HL-60 (cell line): ENCODE results near the gene ANKRD9.

ENCODE experiments used
- DNase-seq, 2 experiments: peaks; one replicate each; pipeline ENCODE4 v3.0.0-alpha.2; 2010 to 2020; ENCODE audit warnings: low read depth in 1 of 2, low spot score in 1 of 2
- H3K27ac ChIP-seq: fragments of 250-450 bp; sonication (Bioruptor Pico); replicated peaks from 2 replicates; pipeline ENCODE4 v1.5.1; 2020; ENCODE audit warnings: mild to moderate bottlenecking, moderate library complexity
- H3K27me3 ChIP-seq: fragments of 250-450 bp; sonication (Bioruptor Pico); 2 replicates; pipeline ENCODE4 v1.5.1; 2021; ENCODE audit warnings: mild to moderate bottlenecking, moderate library complexity; ENCODE audit not compliant: insufficient read depth, poor library complexity, severe bottlenecking
- H3K4me3 ChIP-seq: replicated peaks from 2 replicates; pipeline ENCODE4 v1.5.1; 2011; ENCODE audit warnings: mild to moderate bottlenecking, control low read depth, low read length; ENCODE audit not compliant: insufficient read depth
- GABPA ChIP-seq: IDR thresholded peaks from 2 replicates; pipeline ENCODE4 v1.6.1; 2012; ENCODE audit warnings: low read depth
- POLR2AphosphoS5 ChIP-seq: IDR thresholded peaks from 2 replicates; pipeline ENCODE4 v1.6.1; 2012; ENCODE audit warnings: low read depth
- SPI1 ChIP-seq: IDR thresholded peaks from 2 replicates; pipeline ENCODE4 v1.6.1; 2012; ENCODE audit warnings: low read depth, mild to moderate bottlenecking, borderline replicate concordance
- TF ChIP-seq, protein P1 (sequence below): IDR thresholded peaks from 2 replicates; pipeline ENCODE4 v1.6.1; 2012; ENCODE audit warnings: low read depth; ENCODE audit not compliant: insufficient replicate concordance
- TF ChIP-seq, protein P2 (sequence below): IDR thresholded peaks from one replicate; pipeline ENCODE4 v1.5.1; 2011; ENCODE audit warnings: low read length, control low read depth, inconsistent platforms; ENCODE audit not compliant: insufficient read depth

Gene ANKRD9

DNA sequence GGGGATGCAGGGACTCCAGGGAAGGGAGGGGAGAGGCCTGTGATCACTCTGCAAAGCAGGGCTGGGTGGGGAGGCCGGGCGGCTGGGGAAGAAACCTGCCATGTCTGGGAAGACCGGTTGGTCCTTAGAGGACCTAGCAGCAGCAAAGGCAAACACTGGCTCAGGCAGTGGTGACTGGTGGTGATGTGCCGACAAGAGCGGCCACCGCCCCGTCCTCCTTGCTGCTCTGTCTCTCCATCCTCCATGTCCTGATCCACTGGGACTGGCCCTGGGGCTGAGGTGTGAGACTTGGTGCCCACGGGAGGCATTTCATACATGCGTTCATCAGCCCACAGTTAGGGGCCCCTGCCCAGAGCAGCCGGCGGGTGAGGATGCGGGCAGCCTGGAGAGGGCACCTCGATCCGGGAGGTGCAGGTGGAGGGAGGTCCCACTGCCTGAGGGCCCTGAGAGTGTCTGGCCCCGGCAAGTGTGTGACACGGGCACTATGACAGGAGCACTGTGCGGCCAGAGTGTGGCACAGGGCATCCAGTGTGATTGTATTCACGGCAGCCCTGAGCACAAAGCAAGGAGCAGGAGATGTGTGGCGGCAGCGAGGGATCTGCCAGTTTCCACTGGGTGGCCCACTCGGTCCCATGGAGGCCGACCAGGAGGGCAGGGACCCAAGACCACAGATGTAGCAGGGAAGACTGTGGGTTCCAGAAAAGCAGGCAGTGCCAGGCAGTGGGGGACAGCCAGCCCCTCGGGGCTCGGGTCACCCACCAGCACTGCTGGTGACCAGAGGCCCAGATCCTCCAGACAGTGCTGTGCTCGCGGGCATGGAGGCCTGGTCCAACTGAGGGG is 13.9 kb downstream of the ANKRD9 start:
- no peak for DNase-seq
- Histone ChIP-seq H3K4me3 (no peak overlapping the region), H3K27me3 (no peaks in the 10 kb centered on the region), H3K27ac (no peak overlapping the region)
- TF ChIP-seq, protein P1, sequence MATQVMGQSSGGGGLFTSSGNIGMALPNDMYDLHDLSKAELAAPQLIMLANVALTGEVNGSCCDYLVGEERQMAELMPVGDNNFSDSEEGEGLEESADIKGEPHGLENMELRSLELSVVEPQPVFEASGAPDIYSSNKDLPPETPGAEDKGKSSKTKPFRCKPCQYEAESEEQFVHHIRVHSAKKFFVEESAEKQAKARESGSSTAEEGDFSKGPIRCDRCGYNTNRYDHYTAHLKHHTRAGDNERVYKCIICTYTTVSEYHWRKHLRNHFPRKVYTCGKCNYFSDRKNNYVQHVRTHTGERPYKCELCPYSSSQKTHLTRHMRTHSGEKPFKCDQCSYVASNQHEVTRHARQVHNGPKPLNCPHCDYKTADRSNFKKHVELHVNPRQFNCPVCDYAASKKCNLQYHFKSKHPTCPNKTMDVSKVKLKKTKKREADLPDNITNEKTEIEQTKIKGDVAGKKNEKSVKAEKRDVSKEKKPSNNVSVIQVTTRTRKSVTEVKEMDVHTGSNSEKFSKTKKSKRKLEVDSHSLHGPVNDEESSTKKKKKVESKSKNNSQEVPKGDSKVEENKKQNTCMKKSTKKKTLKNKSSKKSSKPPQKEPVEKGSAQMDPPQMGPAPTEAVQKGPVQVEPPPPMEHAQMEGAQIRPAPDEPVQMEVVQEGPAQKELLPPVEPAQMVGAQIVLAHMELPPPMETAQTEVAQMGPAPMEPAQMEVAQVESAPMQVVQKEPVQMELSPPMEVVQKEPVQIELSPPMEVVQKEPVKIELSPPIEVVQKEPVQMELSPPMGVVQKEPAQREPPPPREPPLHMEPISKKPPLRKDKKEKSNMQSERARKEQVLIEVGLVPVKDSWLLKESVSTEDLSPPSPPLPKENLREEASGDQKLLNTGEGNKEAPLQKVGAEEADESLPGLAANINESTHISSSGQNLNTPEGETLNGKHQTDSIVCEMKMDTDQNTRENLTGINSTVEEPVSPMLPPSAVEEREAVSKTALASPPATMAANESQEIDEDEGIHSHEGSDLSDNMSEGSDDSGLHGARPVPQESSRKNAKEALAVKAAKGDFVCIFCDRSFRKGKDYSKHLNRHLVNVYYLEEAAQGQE: no peak
- no peak for TF ChIP-seq SPI1
- no peak for TF ChIP-seq POLR2AphosphoS5
- TF ChIP-seq, protein P2, sequence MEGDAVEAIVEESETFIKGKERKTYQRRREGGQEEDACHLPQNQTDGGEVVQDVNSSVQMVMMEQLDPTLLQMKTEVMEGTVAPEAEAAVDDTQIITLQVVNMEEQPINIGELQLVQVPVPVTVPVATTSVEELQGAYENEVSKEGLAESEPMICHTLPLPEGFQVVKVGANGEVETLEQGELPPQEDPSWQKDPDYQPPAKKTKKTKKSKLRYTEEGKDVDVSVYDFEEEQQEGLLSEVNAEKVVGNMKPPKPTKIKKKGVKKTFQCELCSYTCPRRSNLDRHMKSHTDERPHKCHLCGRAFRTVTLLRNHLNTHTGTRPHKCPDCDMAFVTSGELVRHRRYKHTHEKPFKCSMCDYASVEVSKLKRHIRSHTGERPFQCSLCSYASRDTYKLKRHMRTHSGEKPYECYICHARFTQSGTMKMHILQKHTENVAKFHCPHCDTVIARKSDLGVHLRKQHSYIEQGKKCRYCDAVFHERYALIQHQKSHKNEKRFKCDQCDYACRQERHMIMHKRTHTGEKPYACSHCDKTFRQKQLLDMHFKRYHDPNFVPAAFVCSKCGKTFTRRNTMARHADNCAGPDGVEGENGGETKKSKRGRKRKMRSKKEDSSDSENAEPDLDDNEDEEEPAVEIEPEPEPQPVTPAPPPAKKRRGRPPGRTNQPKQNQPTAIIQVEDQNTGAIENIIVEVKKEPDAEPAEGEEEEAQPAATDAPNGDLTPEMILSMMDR: no peak
- no peak for TF ChIP-seq GABPA

DNA sequence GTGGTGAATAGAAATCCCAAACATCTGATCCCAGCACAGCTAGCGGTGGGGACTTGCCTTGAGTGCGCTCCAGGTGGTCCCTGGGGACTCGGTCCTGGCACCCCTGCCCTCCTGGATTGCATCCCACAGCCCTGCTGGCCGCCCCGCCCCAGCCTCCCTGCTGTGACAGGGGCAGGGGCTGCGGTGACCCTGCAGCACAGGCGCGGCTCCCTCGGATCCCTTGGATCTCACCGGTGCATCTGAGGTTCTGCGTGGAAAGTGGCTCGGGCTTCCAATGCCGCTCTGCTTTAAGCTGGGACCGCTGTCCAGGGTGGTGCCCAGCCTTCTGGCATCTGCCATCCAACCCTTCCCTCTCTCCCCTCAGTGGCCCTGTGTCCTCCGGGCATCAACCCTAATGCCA is 16.0 kb downstream of the ANKRD9 start:
- Histone ChIP-seq H3K27me3 (no peaks in the 10 kb centered on the region), H3K27ac (no peak overlapping the region), H3K4me3 (no peak overlapping the region)
- DNase-seq: no peak
- TF ChIP-seq, protein P2: no peak
- no peak for TF ChIP-seq SPI1
- TF ChIP-seq GABPA: no peak
- no peak for TF ChIP-seq POLR2AphosphoS5
- TF ChIP-seq, protein P1: no peak

DNA sequence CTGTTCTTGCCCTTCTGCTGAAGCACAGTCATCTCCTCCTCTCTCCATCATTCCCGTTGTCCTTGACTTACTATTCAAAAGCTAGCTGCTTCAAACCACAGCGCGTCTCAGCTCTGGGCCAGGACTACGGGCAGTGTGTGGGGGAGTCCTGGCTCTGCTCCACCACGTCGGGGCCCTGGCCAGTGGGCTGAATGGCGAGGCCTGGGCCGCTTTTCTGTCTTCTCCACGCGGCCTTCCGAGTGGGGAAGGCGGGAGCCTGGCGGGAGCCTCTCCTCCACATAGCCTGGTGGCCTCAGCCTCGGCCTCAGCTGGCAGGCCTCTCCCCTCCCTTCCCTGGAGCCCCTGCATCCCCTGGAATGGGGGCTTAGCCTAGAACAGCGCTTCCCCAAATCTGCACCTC is 16.5 kb downstream of the ANKRD9 start:
- H3K4me3 ChIP-seq: no peak overlapping the region
- no peak overlapping the region for H3K27ac ChIP-seq
- no peak for DNase-seq
- TF ChIP-seq SPI1: no peak
- TF ChIP-seq GABPA: no peak
- TF ChIP-seq POLR2AphosphoS5: no peak
- TF ChIP-seq, protein P1: no peak
- TF ChIP-seq, protein P2: no peak
- no peaks in the 10 kb centered on the region for H3K27me3 ChIP-seq
